SK-N-SH treated with all-trans-retinoic acid at 6 μM for 48 hours (cell line): Measurements from ENCODE around the gene COX7A2.

Experiments
- PATZ1 ChIP-seq: fragments of 250-450 bp; sonication (Bioruptor Pico); IDR thresholded peaks from 2 replicates; pipeline ENCODE4 v1.8.0; 2020; ENCODE audit warnings: mild to moderate bottlenecking, moderate library complexity, borderline replicate concordance
- POU6F1 ChIP-seq: fragments of 250-450 bp; sonication (Bioruptor Pico); IDR thresholded peaks from 2 replicates; pipeline ENCODE4 v1.8.0; 2021; ENCODE audit warnings: low read depth, mild to moderate bottlenecking, moderate library complexity, borderline replicate concordance

GRCh38 chr6:75249837-75250236, 6.2 kb upstream of the COX7A2 start:
- TF ChIP-seq PATZ1 (CRISPR knock-in tag) (no peak), POU6F1 (CRISPR knock-in tag) (no peak)
